NOMO-1 treated with DMSO at 0.1 percent for 48 hours (cell line): Measurements from ENCODE around the gene CACNA2D1.
"Not testable (repeated sequence)": the region's sequence is repeated elsewhere in the genome, so short reads cannot be mapped to it uniquely, and the experiment has no call there.

Source experiments
- DNase-seq: peaks from one replicate; lab custom pipeline; 2025; ENCODE audit not compliant: unreplicated experiment; lab: John Stamatoyannopoulos, UW

Gene CACNA2D1

GRCh38 chr7:82173400-82174021, 270.1 kb downstream of the CACNA2D1 start:
- DNase-seq: no peak

GRCh38 chr7:82172881-82173280, 270.7 kb downstream of the CACNA2D1 start:
- no peak for DNase-seq

- DNase-seq: no peak
Measured at GRCh38 chr7:82172017-82172416, 271.6 kb downstream of the CACNA2D1 start.

GRCh38 chr7:82167558-82168314, 275.8 kb downstream of the CACNA2D1 start:
- DNase-seq: no peak

GRCh38 chr7:82166260-82167015, 277.1 kb downstream of the CACNA2D1 start:
- no peak for DNase-seq

GRCh38 chr7:82164813-82165212, 278.8 kb downstream of the CACNA2D1 start:
- DNase-seq: no peak

- DNase-seq: no peak
Measured at GRCh38 chr7:82164410-82164809, 279.2 kb downstream of the CACNA2D1 start.

- DNase-seq: no peak
Measured at GRCh38 chr7:82163586-82163985, 280.0 kb downstream of the CACNA2D1 start.

- DNase-seq: no peak
Measured at GRCh38 chr7:82162289-82162688, 281.3 kb downstream of the CACNA2D1 start.

- DNase-seq: no peak
Measured at GRCh38 chr7:82158327-82158726, 285.2 kb downstream of the CACNA2D1 start.

- no peak for DNase-seq
Measured at GRCh38 chr7:82156893-82157292, 286.7 kb downstream of the CACNA2D1 start.

GRCh38 chr7:82156168-82156567, 287.4 kb downstream of the CACNA2D1 start:
- DNase-seq: no peak

GRCh38 chr7:82154728-82155127, 288.8 kb downstream of the CACNA2D1 start:
- no peak for DNase-seq

- no peak for DNase-seq
Measured at GRCh38 chr7:82153776-82154175, 289.8 kb downstream of the CACNA2D1 start.

- no peak for DNase-seq
Measured at GRCh38 chr7:82152858-82153257, 290.7 kb downstream of the CACNA2D1 start.

- DNase-seq: no peak
Measured at GRCh38 chr7:82146491-82146890, 297.1 kb downstream of the CACNA2D1 start.

GRCh38 chr7:82142263-82142864, 301.2 kb downstream of the CACNA2D1 start:
- no peak for DNase-seq

- DNase-seq: no peak
Measured at GRCh38 chr7:82141427-82141826, 302.1 kb downstream of the CACNA2D1 start.

- DNase-seq: not testable (repeated sequence)
Measured at GRCh38 chr7:82140608-82141007, 303.0 kb downstream of the CACNA2D1 start.

GRCh38 chr7:82131215-82131614, 312.4 kb downstream of the CACNA2D1 start:
- DNase-seq: no peak

GRCh38 chr7:82129091-82129490, 314.5 kb downstream of the CACNA2D1 start:
- no peak for DNase-seq

GRCh38 chr7:82128546-82128945, 315.0 kb downstream of the CACNA2D1 start:
- no peak for DNase-seq
